Upper lobe of right lung (tissue), 1 donor: ENCODE results near the gene DNAJC4. TPM values are rescaled to one million over a fixed set of nuclear protein-coding genes. Genes with fewer than 3 reads are reported as not detected.
A peak's percentile ranks its signal among the peaks of the same experiment; 100 is the strongest.

Source experiments
- ATAC-seq: fragments of 200-7000 bp; cut with Tn5 transposase; one replicate; pipeline ENCODE4 v1.9.1; 2020; ENCODE audit warnings: mild to moderate bottlenecking, moderate library complexity
- DNase-seq: peaks from one replicate; pipeline ENCODE4 v3.0.0-alpha.2; 2020
- H3K27ac ChIP-seq: fragments of 200-600 bp; one replicate; pipeline ENCODE4 v1.8.0; 2022
- H3K27me3 ChIP-seq: fragments of 200-600 bp; one replicate; pipeline ENCODE4 v1.8.0; 2022; ENCODE audit warnings: mild to moderate bottlenecking
- H3K36me3 ChIP-seq: fragments of 200-600 bp; one replicate; pipeline ENCODE4 v1.8.0; 2022
- H3K4me1 ChIP-seq: fragments of 200-600 bp; one replicate; pipeline ENCODE4 v1.8.0; 2022
- H3K4me3 ChIP-seq: fragments of 200-600 bp; one replicate; pipeline ENCODE4 v1.8.0; 2022; ENCODE audit warnings: mild to moderate bottlenecking
- H3K9me3 ChIP-seq: fragments of 200-600 bp; one replicate; pipeline ENCODE4 v1.8.0; 2022
- intact Hi-C: fragments of 100-400 bp; cut with DNase I; formaldehyde crosslinking; loops from one replicate; pipeline ENCODE4 v1.11.0; 2022
- total RNA-seq: library from RNA; stranded (reverse); fragmentation: NEBNext Ultra II Directional; extraction: Animal tissue kit (Norgen Biotek cat#: 25700); gene quantifications from one replicate; pipeline ENCODE4 v1.2.1, GENCODE V29; 2021
- TF ChIP-seq, protein P1 (sequence below): fragments of 200-600 bp; IDR thresholded peaks from one replicate; pipeline ENCODE4 v1.8.0; 2022; ENCODE audit warnings: antibody characterized with exemption
- donor health status: DM: no; HTN: yes; CAD: no; lungs with severe emphysema.

Gene DNAJC4
- total RNA-seq, 1 donor from 2014 or later: 36.4 TPM

- intact Hi-C loops: no loop called here
- peaks cover 53% of the 10 kb centered on the region for H3K4me1 ChIP-seq
- no peak for ATAC-seq
- no peaks in the 10 kb centered on the region for H3K27me3 ChIP-seq
- no peaks in the 10 kb centered on the region for H3K36me3 ChIP-seq
- TF ChIP-seq, protein P1, sequence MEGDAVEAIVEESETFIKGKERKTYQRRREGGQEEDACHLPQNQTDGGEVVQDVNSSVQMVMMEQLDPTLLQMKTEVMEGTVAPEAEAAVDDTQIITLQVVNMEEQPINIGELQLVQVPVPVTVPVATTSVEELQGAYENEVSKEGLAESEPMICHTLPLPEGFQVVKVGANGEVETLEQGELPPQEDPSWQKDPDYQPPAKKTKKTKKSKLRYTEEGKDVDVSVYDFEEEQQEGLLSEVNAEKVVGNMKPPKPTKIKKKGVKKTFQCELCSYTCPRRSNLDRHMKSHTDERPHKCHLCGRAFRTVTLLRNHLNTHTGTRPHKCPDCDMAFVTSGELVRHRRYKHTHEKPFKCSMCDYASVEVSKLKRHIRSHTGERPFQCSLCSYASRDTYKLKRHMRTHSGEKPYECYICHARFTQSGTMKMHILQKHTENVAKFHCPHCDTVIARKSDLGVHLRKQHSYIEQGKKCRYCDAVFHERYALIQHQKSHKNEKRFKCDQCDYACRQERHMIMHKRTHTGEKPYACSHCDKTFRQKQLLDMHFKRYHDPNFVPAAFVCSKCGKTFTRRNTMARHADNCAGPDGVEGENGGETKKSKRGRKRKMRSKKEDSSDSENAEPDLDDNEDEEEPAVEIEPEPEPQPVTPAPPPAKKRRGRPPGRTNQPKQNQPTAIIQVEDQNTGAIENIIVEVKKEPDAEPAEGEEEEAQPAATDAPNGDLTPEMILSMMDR: no peak
- no peak overlapping the region for H3K4me3 ChIP-seq
- peak overlapping the region; percentile 92 for H3K27ac ChIP-seq
- peak; percentile 54 for DNase-seq
- no peaks in the 10 kb centered on the region for H3K9me3 ChIP-seq
Observed at GRCh38 chr11:64229090-64229743, 1.1 kb upstream of the DNAJC4 start.

DNA sequence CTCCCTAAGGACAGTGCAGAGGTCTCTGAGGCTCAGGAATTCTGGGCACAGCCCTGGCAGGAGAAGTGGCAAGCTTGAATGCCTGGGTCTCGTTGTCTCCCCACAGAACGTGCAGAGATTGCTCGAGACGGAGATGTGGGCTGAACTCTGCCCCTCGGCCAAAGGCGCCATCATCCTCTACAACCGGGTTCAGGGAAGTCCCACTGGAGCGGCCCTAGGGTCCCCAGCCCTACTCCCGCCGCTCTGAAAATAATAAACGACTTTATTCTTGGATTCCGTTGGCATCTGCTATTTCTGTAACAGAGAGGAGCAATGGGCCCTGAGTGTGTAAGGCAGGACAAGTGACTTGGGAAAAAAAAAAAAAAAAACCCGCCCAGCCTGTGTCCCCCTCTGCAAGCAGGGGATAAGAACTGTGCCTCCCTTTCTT is 591 bp upstream of the DNAJC4 start:
- no peak for ATAC-seq

GRCh38 chr11:64230985-64231365 is 627 bp downstream of the DNAJC4 start:
- ATAC-seq: no peak
- no peaks in the 10 kb centered on the region for H3K27me3 ChIP-seq
- TF ChIP-seq, protein P1: no peak
- peak overlapping the region; percentile 82 for H3K4me3 ChIP-seq
- H3K9me3 ChIP-seq: no peaks in the 10 kb centered on the region
- DNase-seq: no peak
- H3K36me3 ChIP-seq: no peaks in the 10 kb centered on the region
- H3K4me1 ChIP-seq: peaks cover 51% of the 10 kb centered on the region
- intact Hi-C loops: no loop called here
- peak overlapping the region; percentile 92 for H3K27ac ChIP-seq

More for the DNA sequence above, 591 bp upstream of the DNAJC4 start:
- Histone ChIP-seq H3K9me3 (no peaks in the 10 kb centered on the region), H3K4me3 (peak overlapping the region; percentile 82), H3K4me1 (peaks cover 51% of the 10 kb centered on the region), H3K27me3 (no peaks in the 10 kb centered on the region), H3K27ac (peak overlapping the region; percentile 92), H3K36me3 (no peaks in the 10 kb centered on the region)
- TF ChIP-seq, protein P1: no peak
- DNase-seq: no peak
- intact Hi-C loops: no loop called here

DNA sequence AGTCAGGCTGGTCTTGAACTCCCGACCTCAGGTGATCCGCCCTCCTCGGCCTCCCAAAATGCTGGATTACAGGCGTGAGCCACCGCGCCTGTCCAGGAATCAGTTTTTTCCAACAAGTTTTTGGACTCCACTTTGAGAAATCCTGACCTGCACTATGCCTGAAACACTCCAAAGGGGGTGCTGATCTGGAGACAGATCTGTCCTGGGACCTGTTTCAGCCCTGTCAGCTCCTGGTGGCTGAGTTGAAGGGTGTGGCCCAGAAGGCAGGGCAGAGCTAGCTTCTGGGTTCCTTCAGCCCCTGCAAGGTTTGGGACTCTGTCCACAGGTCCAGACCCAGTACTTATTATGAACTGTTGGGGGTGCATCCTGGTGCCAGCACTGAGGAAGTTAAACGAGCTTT is 1.2 kb downstream of the DNAJC4 start:
- peak overlapping the region; percentile 82 for H3K4me3 ChIP-seq
- H3K36me3 ChIP-seq: no peaks in the 10 kb centered on the region
- ATAC-seq (no peak), DNase-seq (no peak)
- intact Hi-C loops: no loop called here
- TF ChIP-seq, protein P1: no peak
- H3K27ac ChIP-seq: no peak overlapping the region
- H3K4me1 ChIP-seq: peaks cover 51% of the 10 kb centered on the region
- H3K27me3 ChIP-seq: no peaks in the 10 kb centered on the region
- H3K9me3 ChIP-seq: no peaks in the 10 kb centered on the region

- ATAC-seq (no peak), DNase-seq (peak; percentile 66)
Observed at GRCh38 chr11:64232182-64232966, 2.0 kb downstream of the DNAJC4 start.

More at GRCh38 chr11:64232182-64232966, 2.0 kb downstream of the DNAJC4 start:
- Histone ChIP-seq H3K36me3 (no peaks in the 10 kb centered on the region), H3K4me1 (peaks cover 45% of the 10 kb centered on the region), H3K4me3 (no peak overlapping the region), H3K27me3 (no peaks in the 10 kb centered on the region), H3K27ac (no peak overlapping the region), H3K9me3 (no peaks in the 10 kb centered on the region)
- TF ChIP-seq, protein P1: no peak
- intact Hi-C loops: no loop called here
